Medulla oblongata (tissue), 1 donor: ENCODE results near the gene EDN3.

Experiments used
- DNase-seq: peaks from one replicate; pipeline ENCODE4 v3.0.0-alpha.2; 2015; ENCODE audit errors: extremely low spot score

Gene EDN3

DNA sequence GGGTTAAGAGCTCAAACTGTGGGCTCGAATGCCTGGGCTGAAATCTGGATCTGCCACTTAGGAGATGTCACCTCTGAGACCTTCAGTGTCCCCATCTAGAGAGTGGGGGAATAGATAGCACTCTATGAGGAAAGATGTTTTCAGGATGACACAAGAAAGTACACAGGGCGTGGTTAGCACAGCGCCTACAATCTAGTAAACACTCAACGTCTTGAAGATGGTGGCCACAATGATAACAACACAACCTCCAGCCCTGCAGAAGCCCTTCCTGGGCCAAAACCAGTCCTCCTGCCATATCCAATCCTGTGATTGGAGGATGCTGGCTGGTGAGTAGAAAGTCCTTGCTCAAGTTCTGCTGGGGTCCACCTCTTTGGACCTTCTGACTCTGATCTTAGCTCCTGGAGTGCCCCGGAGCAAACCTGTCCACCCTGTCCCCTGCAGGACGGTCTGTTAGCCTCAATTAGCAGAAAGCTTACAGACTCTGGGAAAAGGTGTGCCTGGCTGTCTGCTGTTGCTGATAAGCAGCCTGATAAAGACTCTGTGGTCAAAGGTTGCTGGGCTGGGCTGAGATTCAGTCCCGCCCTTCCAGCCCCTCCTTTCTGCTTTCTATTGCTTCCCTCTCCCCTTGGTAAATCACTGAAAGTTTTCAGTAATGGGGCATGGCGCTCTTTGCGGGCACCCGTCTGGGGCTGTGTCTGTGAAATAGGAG, 8.2 kb downstream of the EDN3 start:
- DNase-seq: no peak

DNA sequence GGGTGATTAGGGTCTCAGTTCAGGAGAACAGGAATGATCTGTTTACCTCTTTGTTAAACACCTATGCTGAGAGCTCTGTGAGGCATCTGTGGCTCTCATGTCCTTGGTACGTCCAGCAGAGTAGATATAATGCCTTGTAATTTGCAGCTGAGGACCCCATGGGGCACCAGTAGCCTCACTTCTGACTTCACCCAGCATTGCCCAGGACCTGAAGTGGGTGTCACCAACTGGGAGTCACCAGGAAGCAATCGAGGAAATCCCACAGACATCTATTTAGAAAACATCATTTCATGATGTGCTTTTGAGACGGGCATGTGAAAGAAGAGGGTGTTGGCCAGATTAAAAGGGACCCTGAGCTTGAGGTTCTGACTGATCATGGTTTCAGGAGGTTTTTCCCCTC, 8.8 kb downstream of the EDN3 start:
- DNase-seq: no peak

DNA sequence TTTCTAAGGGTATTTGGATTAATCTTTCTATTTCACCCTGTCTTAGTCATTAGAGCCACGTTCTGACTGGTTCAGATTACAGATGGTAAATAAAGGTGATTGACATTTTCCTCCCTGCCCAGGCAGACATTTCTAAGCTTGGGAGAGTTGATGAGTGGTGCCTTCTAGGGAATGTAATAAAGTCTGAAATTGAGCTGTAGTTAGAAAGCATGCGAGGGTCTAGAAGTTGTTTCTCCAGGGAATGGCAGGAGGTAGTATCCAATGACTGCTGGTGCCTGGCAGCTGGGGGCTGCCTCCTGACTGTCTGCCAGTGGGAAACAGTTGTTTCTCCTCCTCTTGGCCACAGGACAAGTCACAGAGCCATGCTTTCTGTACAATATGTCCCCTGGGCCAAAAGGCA, 14.6 kb downstream of the EDN3 start:
- no peak for DNase-seq

DNA sequence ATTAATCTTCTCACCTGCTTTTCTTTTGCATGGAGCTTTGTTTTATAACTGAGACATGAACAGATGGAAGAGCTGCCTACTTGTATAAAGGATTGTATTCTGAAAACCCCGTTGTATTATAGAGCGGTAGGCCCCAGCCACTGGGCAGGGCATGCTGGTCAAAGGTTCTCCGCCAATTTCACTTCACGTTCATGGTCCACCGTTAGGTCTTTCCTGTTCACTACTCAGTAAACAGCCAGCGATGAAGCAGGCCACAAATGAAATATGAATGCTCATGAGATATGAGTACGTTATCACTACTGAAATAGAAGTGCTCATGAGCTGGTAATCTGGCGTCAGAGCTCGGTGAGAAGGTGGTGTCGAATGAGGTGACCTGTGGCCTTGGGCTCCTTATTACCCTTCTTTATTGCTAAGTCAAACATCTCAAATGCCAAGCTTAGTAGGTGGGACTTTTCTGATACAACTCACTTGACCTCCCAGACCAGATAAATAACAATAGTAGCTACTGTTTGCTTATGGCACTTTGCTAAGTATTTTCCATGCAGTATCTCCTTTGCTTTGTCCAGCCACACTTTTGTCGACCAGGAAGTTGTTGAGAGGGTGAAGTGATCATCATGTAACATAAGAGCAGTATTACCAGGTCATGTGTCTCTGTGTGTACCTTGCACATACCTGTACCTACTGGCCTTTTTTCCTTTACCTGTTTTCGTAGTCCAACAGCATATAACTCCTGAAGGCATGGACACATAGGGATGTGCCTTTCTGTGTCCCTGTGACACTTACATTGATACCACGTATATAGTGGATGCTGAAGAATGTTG, 16.7 kb downstream of the EDN3 start:
- DNase-seq: no peak

DNA sequence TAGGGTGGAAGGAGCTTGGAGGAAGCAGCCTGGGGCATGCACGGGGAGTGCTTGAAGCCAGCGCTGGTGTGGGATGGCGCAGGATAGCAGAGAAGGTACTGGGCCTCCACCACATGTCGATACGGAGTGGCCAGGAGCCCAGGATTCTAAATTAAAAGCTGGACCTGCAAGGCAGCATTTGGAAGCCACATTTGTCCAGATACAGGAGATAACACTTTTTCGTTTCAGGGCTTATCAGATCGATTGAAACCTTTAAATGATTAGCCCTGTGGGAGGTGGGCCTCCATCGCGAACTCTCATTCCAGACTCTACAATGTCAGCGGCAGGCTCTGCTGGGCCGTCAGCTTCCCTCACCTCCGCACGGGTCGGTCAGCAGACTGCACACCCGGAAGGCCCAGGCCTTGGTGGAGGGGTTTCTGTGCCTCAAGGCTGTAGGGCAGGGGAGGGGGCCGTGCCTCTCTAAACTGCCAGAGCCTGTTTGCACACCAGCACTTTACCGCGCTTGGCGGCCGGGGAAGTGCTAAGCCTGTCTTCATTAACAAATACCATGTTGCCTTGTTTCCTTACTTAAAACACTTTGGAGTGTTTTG, 17.9 kb downstream of the EDN3 start:
- no peak for DNase-seq

DNA sequence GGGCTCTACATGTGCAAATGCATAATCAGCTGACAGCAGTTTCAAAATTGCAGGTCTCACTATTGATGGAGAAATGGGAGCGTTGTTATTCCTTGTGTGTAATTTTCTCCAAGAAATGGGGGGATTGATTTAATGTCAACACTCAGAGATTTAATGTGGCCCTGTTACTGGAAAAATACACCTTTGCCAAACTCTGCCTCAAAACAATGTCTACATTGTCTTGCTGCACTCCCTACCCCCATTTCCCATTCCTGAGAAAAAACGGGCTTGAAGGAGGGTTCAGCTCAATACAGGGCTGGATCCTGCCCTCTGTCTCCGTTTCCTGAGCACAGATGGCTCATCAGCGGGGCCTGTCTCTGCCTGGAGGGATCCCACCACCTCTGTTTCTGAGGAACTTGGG, 18.4 kb downstream of the EDN3 start:
- DNase-seq: no peak

DNA sequence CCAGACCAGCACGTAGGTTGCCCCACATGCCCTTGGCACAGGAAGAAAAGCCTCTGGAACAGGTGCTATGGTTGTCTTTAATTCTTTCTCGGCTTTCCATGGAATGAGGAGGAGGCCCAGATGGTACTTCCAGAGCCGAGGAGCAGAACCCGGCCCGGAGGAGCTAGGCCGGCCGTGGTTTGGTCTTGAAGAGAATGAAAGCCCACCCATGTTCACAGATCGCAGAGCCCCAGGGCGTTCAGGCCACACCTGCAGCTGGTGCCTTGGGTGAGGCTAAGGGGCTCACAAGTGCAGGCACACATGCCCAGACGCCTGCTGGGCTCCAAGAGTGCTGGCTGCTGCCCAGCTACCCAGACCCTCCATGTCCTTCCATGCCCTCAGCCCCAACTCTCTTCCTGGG, 20.0 kb downstream of the EDN3 start:
- DNase-seq: no peak

DNA sequence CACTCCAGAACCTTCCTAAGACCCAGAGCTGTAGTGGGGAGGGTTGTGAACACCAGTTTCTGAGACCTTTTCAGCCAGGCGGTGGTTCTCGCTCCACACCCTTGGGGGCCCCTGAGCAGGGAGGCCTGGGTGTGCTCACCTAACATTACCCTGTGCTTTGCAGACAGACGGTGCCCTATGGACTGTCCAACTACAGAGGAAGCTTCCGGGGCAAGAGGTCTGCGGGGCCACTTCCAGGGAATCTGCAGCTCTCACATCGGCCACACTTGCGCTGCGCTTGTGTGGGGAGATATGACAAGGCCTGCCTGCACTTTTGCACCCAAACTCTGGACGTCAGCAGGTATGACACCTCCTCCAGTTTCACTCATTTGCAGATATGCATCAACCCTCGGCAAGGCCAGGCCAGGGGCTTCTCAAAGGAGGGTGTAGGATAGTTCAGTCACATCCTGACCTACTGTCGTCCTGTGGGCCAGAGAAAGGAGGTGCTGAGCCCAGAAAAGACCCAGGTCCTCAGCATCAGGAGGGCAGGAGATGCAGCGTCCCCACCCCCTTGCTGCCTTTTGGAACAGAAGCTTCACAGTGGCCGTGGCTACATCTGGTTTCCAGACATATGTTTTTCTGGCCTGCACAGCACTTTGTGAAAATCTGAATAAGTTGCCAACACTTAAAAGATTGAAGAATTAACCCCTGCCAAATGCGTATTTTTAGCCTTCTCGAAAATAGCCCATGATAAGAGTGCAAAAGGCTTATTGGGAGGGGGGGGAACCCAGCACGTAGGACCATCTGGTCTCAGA, 20.6 kb downstream of the EDN3 start:
- no peak for DNase-seq

DNA sequence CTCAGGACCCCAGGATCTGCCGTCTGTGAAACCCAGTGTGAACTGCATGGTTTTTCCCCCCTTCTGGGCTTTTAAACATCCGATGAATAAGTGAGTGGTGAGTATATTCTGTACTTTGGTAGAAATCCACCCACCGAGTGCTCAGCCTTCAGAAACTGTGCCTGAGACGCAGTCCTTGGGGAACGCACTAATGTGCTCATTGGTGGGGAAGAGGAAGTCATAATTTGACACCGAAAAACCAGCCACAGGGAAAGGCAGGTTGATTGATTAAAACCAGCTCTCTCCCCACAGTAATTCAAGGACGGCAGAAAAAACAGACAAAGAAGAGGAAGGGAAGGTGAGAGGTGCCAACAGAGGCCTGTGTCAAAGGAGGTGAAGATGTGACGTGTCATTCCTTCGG, 21.7 kb downstream of the EDN3 start:
- no peak for DNase-seq

DNA sequence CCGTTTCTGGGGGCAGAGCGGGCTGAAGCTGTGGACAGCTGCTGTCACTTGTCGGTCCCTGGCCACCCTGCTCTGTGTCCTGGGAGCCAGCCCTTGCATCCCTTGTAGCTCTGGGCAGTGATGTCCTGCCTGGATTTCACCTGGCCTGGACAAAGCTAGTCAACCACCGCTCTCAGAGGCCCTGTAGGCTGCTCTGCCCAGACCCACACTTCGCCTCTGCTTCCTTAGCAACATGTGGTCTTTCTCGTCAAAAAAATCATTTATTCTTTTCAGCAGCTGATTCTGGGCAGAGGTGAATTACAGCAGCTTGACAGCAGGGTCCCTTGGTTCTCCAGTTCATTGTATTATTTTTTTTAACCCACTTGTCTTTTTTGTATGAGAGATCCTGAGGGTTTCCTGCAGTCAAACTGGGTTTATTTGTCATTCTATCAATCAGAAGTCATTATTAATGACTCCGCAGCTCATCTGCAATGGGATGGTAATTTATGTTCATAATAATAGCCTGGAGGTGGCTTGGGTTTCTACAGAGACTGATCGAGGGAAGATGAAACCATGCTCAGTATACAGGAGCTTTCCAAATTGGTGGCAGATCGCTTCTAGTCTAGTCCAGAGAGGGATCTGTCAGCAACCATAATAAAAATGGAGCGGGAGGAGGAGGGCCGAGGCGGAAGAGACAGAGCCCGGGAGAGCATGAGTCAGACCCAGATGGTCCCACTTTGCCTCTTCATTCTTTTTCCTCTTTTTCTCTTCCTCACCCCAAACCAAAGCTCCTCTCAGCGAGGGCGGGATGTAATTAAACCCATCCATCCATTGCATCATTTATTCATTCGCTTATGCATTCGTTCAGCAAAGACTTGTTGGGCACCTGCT, 22.4 kb downstream of the EDN3 start:
- DNase-seq: no peak

DNA sequence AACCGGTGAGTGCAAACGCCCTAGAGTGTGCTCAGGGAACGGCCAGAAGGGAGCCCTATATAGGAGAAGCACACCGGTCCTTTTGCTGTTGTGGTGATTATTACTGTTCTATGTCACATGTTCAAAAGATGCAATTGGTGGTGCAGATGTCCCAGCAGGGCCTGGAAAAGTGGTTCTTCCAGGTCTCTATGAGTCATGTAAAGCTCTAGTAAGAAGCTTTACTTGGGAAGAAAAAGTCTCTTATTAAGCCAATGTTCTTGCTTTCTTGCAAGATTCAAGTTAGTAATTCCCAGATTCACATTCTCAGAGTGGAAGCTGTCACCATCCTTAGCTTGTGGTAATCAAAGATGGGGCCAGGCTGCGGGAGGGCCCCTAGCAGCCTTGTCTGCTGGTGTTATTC, 23.3 kb downstream of the EDN3 start:
- DNase-seq: no peak

DNA sequence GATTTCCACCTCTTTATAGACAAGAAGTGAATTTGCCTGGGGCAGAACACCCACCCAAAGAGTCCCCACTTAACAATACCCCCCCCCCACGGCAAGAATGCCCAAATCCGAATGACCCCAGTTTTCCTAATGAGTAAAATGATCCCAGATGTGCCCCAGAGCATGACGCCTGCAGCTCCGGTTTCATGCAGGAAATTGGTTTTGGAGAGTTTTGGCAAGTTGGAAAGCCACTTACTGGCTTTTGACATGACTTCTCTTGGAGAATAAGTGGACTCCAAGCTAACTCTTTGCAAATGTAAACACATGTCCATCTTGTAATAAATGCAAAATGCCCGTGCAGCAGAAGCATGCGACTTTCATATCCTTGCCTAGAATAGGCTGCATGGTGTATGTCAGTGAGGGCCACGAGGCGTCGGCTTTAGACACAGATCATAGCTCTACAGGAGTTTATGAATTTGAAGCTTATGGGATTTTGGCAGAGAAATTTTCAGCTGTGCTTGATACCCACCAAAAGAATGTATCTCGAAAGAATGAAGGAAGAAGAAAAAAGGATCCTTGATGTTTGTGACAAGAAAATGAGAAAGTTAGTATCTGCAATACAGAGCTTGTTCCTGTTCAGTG, 24.2 kb downstream of the EDN3 start:
- no peak for DNase-seq

DNA sequence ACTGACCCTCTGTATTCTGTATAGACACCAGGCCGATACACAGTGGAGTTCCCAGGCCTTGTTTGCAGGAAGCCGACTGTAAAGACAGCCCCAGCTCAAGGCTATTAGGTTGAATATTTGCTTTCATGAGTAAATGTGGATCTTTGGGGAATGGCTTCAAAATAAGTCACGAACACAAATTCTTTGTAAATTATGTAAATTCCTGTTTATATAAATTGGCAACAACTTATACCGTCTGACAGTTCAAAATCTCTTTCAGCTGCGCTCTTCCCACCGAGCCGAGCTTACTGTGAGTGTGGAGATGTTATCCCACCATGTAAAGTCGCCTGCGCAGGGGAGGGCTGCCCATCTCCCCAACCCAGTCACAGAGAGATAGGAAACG, 24.7 kb downstream of the EDN3 start:
- no peak for DNase-seq

DNA sequence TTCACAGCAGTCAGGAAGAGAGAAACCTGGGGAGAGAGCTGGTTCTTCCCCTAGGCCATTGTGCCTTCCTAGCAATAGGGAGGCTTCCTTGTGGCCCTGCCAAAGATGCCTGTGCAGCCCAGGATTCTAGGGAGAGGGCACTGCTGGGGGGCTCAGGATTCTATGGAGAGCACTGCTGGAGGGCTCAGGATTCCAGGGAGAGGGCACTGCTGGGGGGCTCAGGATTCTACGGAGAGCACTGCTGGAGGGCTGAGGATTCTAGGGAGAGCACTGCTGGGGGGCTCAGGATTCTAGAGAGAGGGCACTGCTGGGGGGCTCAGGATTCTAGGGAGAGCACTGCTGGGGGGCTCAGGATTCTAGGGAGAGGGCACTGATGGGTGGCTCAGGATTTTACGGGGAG, 25.8 kb downstream of the EDN3 start:
- DNase-seq: no peak

DNA sequence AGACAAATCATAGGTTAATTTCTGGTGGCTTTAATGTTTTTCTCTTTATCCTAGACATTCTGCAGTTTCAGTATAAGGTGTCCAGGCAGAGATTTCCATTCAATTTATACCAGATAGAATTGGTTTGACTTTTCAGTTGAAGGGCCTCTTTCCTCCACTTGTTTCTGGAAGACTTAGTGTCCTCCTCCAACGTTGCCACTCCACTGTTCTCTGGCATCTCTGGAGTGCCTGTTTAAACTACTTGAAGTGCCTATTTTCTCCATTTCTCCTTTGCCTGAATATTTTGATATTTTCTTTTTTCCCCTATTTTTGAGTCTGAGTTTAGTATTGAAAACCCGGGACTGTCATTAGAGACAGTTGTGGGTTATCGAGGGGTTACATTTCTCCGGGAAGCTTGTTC, 27.7 kb downstream of the EDN3 start:
- DNase-seq: no peak

DNA sequence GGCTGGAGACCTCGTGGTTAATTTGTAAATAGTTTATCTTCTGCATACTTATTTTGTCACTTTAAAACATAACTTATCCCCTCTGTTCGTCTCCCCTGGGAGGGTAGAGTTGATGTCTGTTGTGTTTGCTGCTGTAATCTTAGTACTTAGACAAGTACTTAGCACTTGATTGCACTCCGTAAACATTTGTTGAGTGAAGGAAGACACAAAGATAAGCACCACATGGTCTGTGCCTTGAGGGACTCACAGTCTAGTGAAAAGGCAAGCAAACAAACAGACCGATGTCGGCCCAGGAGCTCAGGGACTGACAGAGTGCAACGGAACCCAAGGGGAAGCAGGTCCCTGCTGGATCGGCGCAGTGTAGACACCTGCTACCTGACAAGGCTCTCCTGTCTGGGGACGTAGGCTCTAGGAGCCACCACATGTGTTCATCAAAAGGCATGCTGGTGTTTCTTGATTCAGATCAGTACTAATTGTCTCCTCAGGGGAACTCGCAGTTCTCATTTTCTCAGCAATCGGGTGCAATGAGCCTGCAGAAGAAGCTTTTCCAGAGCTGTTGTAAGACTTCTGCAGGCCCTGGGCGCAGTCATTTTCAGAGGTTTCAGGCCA, 31.4 kb downstream of the EDN3 start:
- DNase-seq: no peak

DNA sequence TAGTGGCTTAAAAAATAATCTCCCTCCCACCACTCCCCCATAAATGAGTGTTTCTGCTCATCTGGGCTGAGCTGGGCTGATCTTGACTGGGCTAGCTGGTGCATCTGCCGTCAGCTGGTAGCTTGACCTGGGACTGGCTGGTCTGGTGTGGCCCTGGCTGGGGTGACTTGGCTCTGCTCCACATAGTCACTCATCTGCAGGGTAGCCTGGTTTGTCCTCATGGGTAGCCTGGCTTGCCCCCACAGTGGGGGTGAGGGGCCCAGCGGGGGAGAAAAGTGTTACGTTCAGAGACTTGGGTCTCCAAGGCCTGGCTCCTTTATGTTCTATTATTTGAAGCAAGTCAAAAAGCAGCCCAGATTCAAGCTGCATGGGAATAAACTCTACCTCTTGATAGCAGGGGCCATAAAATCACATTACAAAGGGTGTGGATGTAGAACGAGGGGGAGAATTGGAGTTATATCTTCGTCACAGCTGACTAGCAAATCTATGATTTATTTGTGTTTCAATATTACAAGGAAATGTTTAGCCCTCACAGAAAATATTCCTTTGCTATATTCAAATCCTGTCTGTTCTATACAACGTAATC, 32.9 kb downstream of the EDN3 start:
- DNase-seq: no peak

DNA sequence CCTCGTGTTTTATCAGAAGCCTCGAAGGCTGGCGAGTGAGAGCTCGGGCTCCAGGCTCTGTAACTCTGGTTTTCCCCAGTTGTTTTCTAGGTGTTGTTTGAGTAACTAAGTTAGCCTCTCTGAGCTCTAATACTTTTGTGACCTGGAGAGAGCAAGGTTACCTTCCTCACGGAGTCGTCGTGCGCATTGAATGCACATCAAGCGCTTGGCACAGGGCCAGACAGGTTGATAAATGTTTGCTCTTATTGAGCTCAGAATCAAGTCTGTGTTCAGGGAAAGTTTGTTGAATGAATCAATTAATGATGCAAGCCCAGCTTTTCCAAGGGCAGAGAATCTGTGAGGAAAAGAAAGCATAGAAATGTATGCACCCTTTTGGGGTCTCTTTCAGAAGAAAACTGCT, 33.5 kb downstream of the EDN3 start:
- no peak for DNase-seq

DNA sequence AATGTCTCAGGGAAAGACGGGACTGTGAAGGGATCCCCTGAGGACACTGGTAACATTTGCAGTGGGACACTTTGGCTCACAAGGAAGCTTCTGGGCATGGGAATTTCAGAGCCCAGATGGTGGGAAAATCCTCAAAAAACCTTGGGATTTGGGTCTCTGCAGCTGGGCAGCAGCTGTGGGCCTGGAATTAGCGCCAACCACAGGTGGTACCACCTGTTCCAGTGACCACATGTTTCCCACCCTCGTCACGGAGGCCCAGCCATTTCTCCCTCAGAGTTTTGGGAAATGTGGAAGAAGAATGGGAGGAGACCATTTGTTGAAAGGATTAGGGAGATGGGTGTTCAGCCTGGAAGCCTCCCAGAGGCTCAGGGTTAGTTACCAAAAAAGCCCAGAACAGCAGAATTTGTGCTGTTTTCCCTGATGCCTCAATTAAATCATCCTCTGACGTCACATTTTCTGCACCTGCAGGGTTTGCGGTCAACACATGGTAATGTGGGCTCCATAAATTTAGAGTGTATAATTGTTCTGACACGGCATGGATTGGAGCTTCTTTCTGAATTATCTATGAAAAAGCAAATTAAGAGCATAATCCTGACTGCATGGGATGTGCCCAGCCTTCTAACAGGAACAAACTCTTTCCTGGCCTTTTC, 34.4 kb downstream of the EDN3 start:
- no peak for DNase-seq

DNA sequence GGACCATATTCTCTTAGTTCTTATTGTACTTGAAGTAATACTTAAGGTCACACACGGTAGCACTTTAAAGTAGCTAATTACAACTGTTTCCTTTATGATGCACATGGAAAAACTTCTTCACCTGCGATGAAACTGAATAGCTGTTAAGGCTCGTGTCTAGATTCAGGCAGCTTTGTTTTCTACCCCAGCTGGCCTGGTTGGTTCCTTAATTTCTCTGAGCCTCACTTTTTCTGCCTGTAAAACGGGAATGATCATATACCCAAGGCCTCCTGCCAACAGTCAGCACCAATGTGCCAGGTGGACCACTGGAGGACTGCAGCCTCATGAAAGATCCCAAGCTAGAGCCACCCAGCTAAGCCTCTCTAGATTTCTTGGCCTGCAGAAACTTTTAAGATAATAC, 35.0 kb downstream of the EDN3 start:
- DNase-seq: no peak
